Measurements from ENCODE around the gene CMTM2. TPM values are rescaled to one million over a fixed set of nuclear protein-coding genes. Genes with fewer than 3 reads are reported as not detected.
A peak's percentile ranks its signal among the peaks of the same experiment; 100 is the strongest.

CMTM2 gene
- total and polyA plus RNA-seq, 9 of the 15 experiments (the other 6 are each of a cell fraction or from before 2014, with no cell fraction given), result not detected

- TF ChIP-seq PCBP1 (IDR thresholded peaks at IDR 0.05; ENCODE audit: low read depth, low read length, poor library complexity, severe bottlenecking) (peak; percentile 33), SFPQ (IDR thresholded peaks at IDR 0.05; ENCODE audit: low read depth, low read length) (no peak), TAF1 (IDR thresholded peaks at IDR 0.05; ENCODE audit: control insufficient read depth, extremely low read depth, insufficient read depth, low read length, severe bottlenecking) (peak; percentile 5), BCL6 (CRISPR knock-in tag; IDR thresholded peaks at IDR 0.05) (peak; percentile 51; the same call in 1 of the 2 replicates), CAMTA2 (CRISPR knock-in tag; conservative IDR thresholded peaks at IDR 0.05) (no peak), E2F5 (CRISPR knock-in tag; IDR thresholded peaks at IDR 0.05) (no peak), MYC (IDR thresholded peaks at IDR 0.05; ENCODE audit: low read depth, low read length) (no peak), MYC (CRISPR knock-in tag; IDR thresholded peaks at IDR 0.05; ENCODE audit: borderline replicate concordance, low read depth) (peak; percentile 75), DIDO1 (tag; IDR thresholded peaks at IDR 0.05; ENCODE audit: low read depth) (no peak), CBX1 (IDR thresholded peaks at IDR 0.05; ENCODE audit: low read depth) (no peak), CTBP1 (IDR thresholded peaks at IDR 0.05; ENCODE audit: borderline replicate concordance) (no peak; the same call in 1 of the 2 replicates), ERF (CRISPR knock-in tag; IDR thresholded peaks at IDR 0.05) (0 out of 2 replicates have a peak, but pooled peaks have one; percentile 65), SMAD4 (CRISPR knock-in tag; conservative IDR thresholded peaks at IDR 0.05) (peak; percentile 91), ZNF140 (CRISPR knock-in tag; IDR thresholded peaks at IDR 0.05) (no peak), ZFP30 (CRISPR knock-in tag; IDR thresholded peaks at IDR 0.05; ENCODE audit: borderline replicate concordance) (no peak), CEBPB (tag; IDR thresholded peaks at IDR 0.05) (no peak), KHSRP (IDR thresholded peaks at IDR 0.05) (no peak), ZEB2 (IDR thresholded peaks at IDR 0.05) (no peak), ZNF668 (CRISPR knock-in tag; IDR thresholded peaks at IDR 0.05) (peak; percentile 88), NFE2L1 (tag; IDR thresholded peaks at IDR 0.05; ENCODE audit: borderline replicate concordance, low read depth) (no peak; the same call in 1 of the 2 replicates), CBX5 (IDR thresholded peaks at IDR 0.05; ENCODE audit: borderline replicate concordance, low read depth) (no peak), HES1 (IDR thresholded peaks at IDR 0.05; ENCODE audit: low read depth) (no peak), CHAMP1 (IDR thresholded peaks at IDR 0.05) (no peak)
These were observed 24.5 kb downstream of the CMTM2 start (continued) for GRCh38 chr16:66603537-66604375.

Measured in K562 (cell line).